GM12891 (cell line): ENCODE results near the gene FNTB.

Experiments
- POLR2A ChIP-seq: IDR thresholded peaks from 2 replicates; pipeline ENCODE4 v1.6.1; 2011; ENCODE audit warnings: low read depth, low read length, control low read depth
- POLR2AphosphoS5 ChIP-seq: IDR thresholded peaks from 2 replicates; pipeline ENCODE4 v1.6.1; 2011; ENCODE audit warnings: low read depth, low read length, control low read depth
- SPI1 ChIP-seq: IDR thresholded peaks from 2 replicates; pipeline ENCODE4 v1.6.1; 2011; ENCODE audit warnings: low read depth, low read length, control low read depth
- TAF1 ChIP-seq: IDR thresholded peaks from 2 replicates; pipeline ENCODE4 v1.6.1; 2011; ENCODE audit warnings: low read depth, low read length, control low read depth

- TF ChIP-seq POLR2A, result no peak
- TF ChIP-seq SPI1, result no peak
- no peak for TF ChIP-seq POLR2AphosphoS5
- no peak for TF ChIP-seq TAF1
These were observed 58.3 kb downstream of the FNTB start for GRCh38 chr14:65045006-65045405.
